Neural progenitor cell (in vitro differentiated cells): ENCODE results near the gene RBM17. TPM values are rescaled to one million over a fixed set of nuclear protein-coding genes. Genes with fewer than 3 reads are reported as not detected.

Experiments
- DNase-seq: peaks from one replicate; pipeline ENCODE4 v3.0.0-alpha.2; 2016; ENCODE audit warnings: low spot score
- H2AFZ ChIP-seq: fragments of 200-600 bp; sonication (generic); replicated peaks from 2 replicates; pipeline ENCODE4 v1.6.1; 2016; ENCODE audit warnings: antibody characterized with exemption
- H3F3A ChIP-seq: fragments of 200-600 bp; sonication (generic); 2 replicates; pipeline ENCODE4 v1.6.1; 2016; ENCODE audit warnings: antibody characterized with exemption, low read depth
- H3K27ac ChIP-seq: fragments of 200-600 bp; sonication (generic); 2 replicates; pipeline ENCODE4 v1.5.1; 2016; ENCODE audit warnings: mild to moderate bottlenecking
- H3K27me3 ChIP-seq: fragments of 200-600 bp; sonication (generic); 2 replicates; pipeline ENCODE4 v1.6.1; 2016; ENCODE audit warnings: mild to moderate bottlenecking, moderate library complexity
- H3K36me3 ChIP-seq: fragments of 200-600 bp; sonication (generic); 2 replicates; pipeline ENCODE4 v1.5.1; 2016
- H3K4me1 ChIP-seq: fragments of 200-600 bp; sonication (generic); 2 replicates; pipeline ENCODE4 v1.6.1; 2016; ENCODE audit warnings: mixed run types
- H3K4me2 ChIP-seq: fragments of 200-600 bp; sonication (generic); 2 replicates; pipeline ENCODE4 v1.6.1; 2016
- H3K4me3 ChIP-seq: fragments of 200-600 bp; sonication (generic); 2 replicates; pipeline ENCODE4 v1.5.1; 2016
- H3K79me2 ChIP-seq: fragments of 200-600 bp; sonication (generic); 2 replicates; pipeline ENCODE4 v1.6.1; 2016; ENCODE audit warnings: low read depth
- H3K9ac ChIP-seq: fragments of 200-600 bp; sonication (generic); 2 replicates; pipeline ENCODE4 v1.6.1; 2016
- H3K9me3 ChIP-seq: fragments of 200-600 bp; sonication (generic); 2 replicates; pipeline ENCODE4 v1.5.1; 2016; ENCODE audit warnings: low read depth
- H4K20me1 ChIP-seq: fragments of 200-600 bp; sonication (generic); 2 replicates; pipeline ENCODE4 v1.6.1; 2016; ENCODE audit warnings: low read depth
- H3K27ac Mint-ChIP-seq: 3 replicates; pipeline ENCODE4 v1.8.0; 2021; ENCODE audit warnings: mixed read lengths
- H3K27me3 Mint-ChIP-seq: 2 replicates; pipeline ENCODE4 v1.8.0; 2022; ENCODE audit warnings: low read depth, mild to moderate bottlenecking, inconsistent platforms, moderate library complexity, mixed read lengths; ENCODE audit not compliant: insufficient read depth
- H3K36me3 Mint-ChIP-seq: 3 replicates; pipeline ENCODE4 v1.8.0; 2021; ENCODE audit warnings: mixed read lengths
- H3K4me1 Mint-ChIP-seq: 3 replicates; pipeline ENCODE4 v1.8.0; 2021; ENCODE audit warnings: mixed read lengths
- H3K4me3 Mint-ChIP-seq: 3 replicates; pipeline ENCODE4 v1.8.0; 2021; ENCODE audit warnings: mild to moderate bottlenecking, moderate library complexity, mixed read lengths
- H3K9me3 Mint-ChIP-seq: 3 replicates; pipeline ENCODE4 v1.8.0; 2020; ENCODE audit warnings: mixed read lengths
- CTCF ChIP-seq: fragments of 200-600 bp; sonication (generic); IDR thresholded peaks from 2 replicates; pipeline ENCODE4 v1.5.1; 2017; ENCODE audit warnings: antibody characterized with exemption, mild to moderate bottlenecking
- EZH2 ChIP-seq: fragments of 200-600 bp; sonication (generic); IDR thresholded peaks from 2 replicates; pipeline ENCODE4 v1.6.1; 2017; ENCODE audit warnings: antibody characterized with exemption, mild to moderate bottlenecking, moderate library complexity
- EZH2phosphoT487 ChIP-seq: fragments of 200-600 bp; sonication (generic); IDR thresholded peaks from 2 replicates; pipeline ENCODE4 v1.6.1; 2017; ENCODE audit warnings: antibody characterized with exemption
- total RNA-seq: library from RNA; depleted of rRNA; stranded (reverse); fragments of >200 nt; gene quantifications from 2 replicates; pipeline ENCODE4 v1.2.3, GENCODE V29; 2015; ENCODE audit warnings: low replicate concordance

The RBM17 gene
- total RNA-seq, 1 donor from 2014 or later, result 73.6 TPM

- Histone ChIP-seq H3K79me2 (no peaks in the 10 kb centered on the region), H3K9ac (no peak overlapping the region), H2AFZ (no peak overlapping the region), H3K27me3 (no peaks in the 10 kb centered on the region), H3K4me3 (no peak overlapping the region), H4K20me1 (no peaks in the 10 kb centered on the region), H3K4me2 (no peak overlapping the region), H3K4me1 (no peaks in the 10 kb centered on the region), H3F3A (no peaks in the 10 kb centered on the region), H3K36me3 (no peaks in the 10 kb centered on the region), H3K9me3 (no peaks in the 10 kb centered on the region), H3K27ac (no peak overlapping the region)
- Mint-ChIP-seq H3K36me3 (no peaks in the 10 kb centered on the region), H3K9me3 (no peaks in the 10 kb centered on the region), H3K27me3 (peaks cover 12% of the 10 kb centered on the region), H3K4me3 (no peak overlapping the region), H3K4me1 (peaks cover 4% of the 10 kb centered on the region), H3K27ac (no peak overlapping the region)
- no peak for DNase-seq
- TF ChIP-seq EZH2phosphoT487, result no peak
- TF ChIP-seq CTCF, result no peak
- TF ChIP-seq EZH2, result no peak
Observed at GRCh38 chr10:6054884-6055283, 34.0 kb upstream of the RBM17 start.

GRCh38 chr10:6055929-6056328 is 32.9 kb upstream of the RBM17 start:
- Histone ChIP-seq H3K79me2 (no peaks in the 10 kb centered on the region), H3K9ac (no peak overlapping the region), H2AFZ (no peak overlapping the region), H3K36me3 (no peaks in the 10 kb centered on the region), H3K4me1 (no peaks in the 10 kb centered on the region), H3K27ac (no peak overlapping the region), H3K9me3 (no peaks in the 10 kb centered on the region), H3K27me3 (no peaks in the 10 kb centered on the region), H3F3A (no peaks in the 10 kb centered on the region), H3K4me3 (no peak overlapping the region), H3K4me2 (no peak overlapping the region), H4K20me1 (no peaks in the 10 kb centered on the region)
- peaks cover 4% of the 10 kb centered on the region for H3K4me1 Mint-ChIP-seq
- no peaks in the 10 kb centered on the region for H3K9me3 Mint-ChIP-seq
- peaks cover 10% of the 10 kb centered on the region for H3K27me3 Mint-ChIP-seq
- H3K4me3 Mint-ChIP-seq, result no peak overlapping the region
- H3K36me3 Mint-ChIP-seq, result no peaks in the 10 kb centered on the region
- TF ChIP-seq EZH2phosphoT487 (no peak), CTCF (no peak)
- H3K27ac Mint-ChIP-seq, result no peak overlapping the region
- no peak for DNase-seq

GRCh38 chr10:6056411-6057135 is 32.3 kb upstream of the RBM17 start:
- Mint-ChIP-seq H3K27ac (no peak overlapping the region), H3K4me1 (peaks cover 4% of the 10 kb centered on the region)

More at GRCh38 chr10:6056411-6057135, 32.3 kb upstream of the RBM17 start:
- DNase-seq, result peak; percentile 13
- no peak overlapping the region for H3K4me2 ChIP-seq
- H4K20me1 ChIP-seq, result no peaks in the 10 kb centered on the region
- no peaks in the 10 kb centered on the region for H3K79me2 ChIP-seq
- H3K27ac ChIP-seq, result no peak overlapping the region
- no peak overlapping the region for H3K4me3 Mint-ChIP-seq
- no peaks in the 10 kb centered on the region for H3K9me3 Mint-ChIP-seq
- H3K27me3 Mint-ChIP-seq, result peaks cover 10% of the 10 kb centered on the region
- TF ChIP-seq EZH2 (no peak), EZH2phosphoT487 (no peak), CTCF (no peak)
- H3K36me3 ChIP-seq, result no peaks in the 10 kb centered on the region
- no peaks in the 10 kb centered on the region for H3K4me1 ChIP-seq
- no peaks in the 10 kb centered on the region for H3K9me3 ChIP-seq
- no peak overlapping the region for H3K4me3 ChIP-seq
- no peak overlapping the region for H3K9ac ChIP-seq
- no peaks in the 10 kb centered on the region for H3K27me3 ChIP-seq
- H3F3A ChIP-seq, result no peaks in the 10 kb centered on the region
- no peak overlapping the region for H2AFZ ChIP-seq
- H3K36me3 Mint-ChIP-seq, result no peaks in the 10 kb centered on the region
